Measurements from ENCODE around the gene TPSAB1.

GRCh38 chr16:1256874-1257322 lies 16.4 kb downstream of the TPSAB1 start:
- no peak for TF ChIP-seq CTCF (conservative IDR thresholded peaks at IDR 0.05; ENCODE audit: low read length)
- TF ChIP-seq EZH2phosphoT487 (IDR thresholded peaks at IDR 0.05; ENCODE audit: borderline replicate concordance) = no peak
